Thoracic aorta (tissue), 2 donors: ENCODE results near the gene SHE. TPM values are rescaled to one million over a fixed set of nuclear protein-coding genes. Genes with fewer than 3 reads are reported as not detected.
A peak's percentile ranks its signal among the peaks of the same experiment; 100 is the strongest.

Experiments
- ATAC-seq: fragments of 150-250 bp; one replicate; pipeline ENCODE4 v1.8.0; 2017; ENCODE audit warnings: low read depth; ENCODE audit not compliant: insufficient number of reproducible peaks, low FRiP score
- DNase-seq: peaks from one replicate; pipeline ENCODE4 v3.0.0-alpha.2; 2020; ENCODE audit warnings: low spot score
- H3K27ac ChIP-seq, 2 donors: fragments of 200-600 bp; sonication (generic); 1 replicate in 1 of 2; 2 replicates in 1 of 2; pipeline ENCODE4 v1.5.1; 2016; ENCODE audit warnings: mild to moderate bottlenecking in 2 of 2, moderate library complexity in 2 of 2
- H3K27me3 ChIP-seq: fragments of 200-600 bp; sonication (generic); replicated peaks from 2 replicates; pipeline ENCODE4 v1.6.0; 2016; ENCODE audit warnings: mild to moderate bottlenecking; ENCODE audit not compliant: insufficient read depth
- H3K36me3 ChIP-seq: fragments of 200-600 bp; sonication (generic); one replicate; pipeline ENCODE4 v1.5.1; 2016
- H3K4me1 ChIP-seq, 2 donors: fragments of 200-600 bp; sonication (generic); 1 replicate in 1 of 2; 2 replicates in 1 of 2; pipeline versions ENCODE4 v1.5.1 to v1.6.0; 2016; ENCODE audit warnings: low read depth in 2 of 2, mild to moderate bottlenecking in 1 of 2; ENCODE audit not compliant: control insufficient read depth in 1 of 2
- H3K4me3 ChIP-seq: fragments of 200-600 bp; sonication (generic); 2 replicates; pipeline ENCODE4 v1.5.1; 2016; ENCODE audit warnings: mild to moderate bottlenecking
- H3K9me3 ChIP-seq: fragments of 200-600 bp; sonication (generic); 2 replicates; pipeline ENCODE4 v1.5.1; 2016
- CTCF ChIP-seq: fragments of 200-600 bp; sonication (generic); IDR thresholded peaks from one replicate; pipeline ENCODE4 v1.5.1; 2019; ENCODE audit warnings: antibody characterized with exemption
- total RNA-seq, 2 donors: library from RNA; depleted of rRNA; stranded (reverse); fragments of >200 nt; gene quantifications; one replicate each; pipeline versions ENCODE4 v1.1.0 to v1.2.3, GENCODE V29; 2016

The SHE gene
- total RNA-seq, 2 donors from 2014 or later: 6.1 to 15.2 TPM

- Histone ChIP-seq H3K27ac (no peak overlapping the region), H3K36me3 (no peaks in the 10 kb centered on the region), H3K27me3 (peaks cover 25% of the 10 kb centered on the region), H3K4me1 (peaks cover 3 to 9% of the 10 kb centered on the region in 2 donors), H3K9me3 (no peaks in the 10 kb centered on the region), H3K4me3 (peak overlapping the region; percentile 67)
- TF ChIP-seq CTCF: no peak
- DNase-seq (no peak), ATAC-seq (no peak)
These were observed 668 bp downstream of the SHE start for GRCh38 chr1:154501423-154502065.

GRCh38 chr1:154500533-154500932, 1.7 kb downstream of the SHE start:
- DNase-seq (no peak), ATAC-seq (no peak)
- no peak for TF ChIP-seq CTCF
- Histone ChIP-seq H3K36me3 (no peaks in the 10 kb centered on the region), H3K4me3 (peak overlapping the region; percentile 67), H3K9me3 (no peaks in the 10 kb centered on the region), H3K27me3 (peaks cover 25% of the 10 kb centered on the region), H3K4me1 (peaks cover 3 to 9% of the 10 kb centered on the region in 2 donors), H3K27ac (no peak overlapping the region)

GRCh38 chr1:154499446-154499845, 2.8 kb downstream of the SHE start:
- Histone ChIP-seq H3K27me3 (peaks cover 25% of the 10 kb centered on the region), H3K27ac (no peak overlapping the region), H3K4me3 (peak overlapping the region; percentile 1), H3K4me1 (peaks cover 3 to 9% of the 10 kb centered on the region in 2 donors), H3K9me3 (no peaks in the 10 kb centered on the region), H3K36me3 (no peaks in the 10 kb centered on the region)
- DNase-seq (no peak), ATAC-seq (no peak)
- TF ChIP-seq CTCF: no peak

- Histone ChIP-seq H3K9me3 (no peaks in the 10 kb centered on the region), H3K4me3 (no peak overlapping the region), H3K27ac (no peak overlapping the region), H3K27me3 (peaks cover 24% of the 10 kb centered on the region), H3K36me3 (no peaks in the 10 kb centered on the region), H3K4me1 (peaks cover 3 to 9% of the 10 kb centered on the region in 2 donors)
- TF ChIP-seq CTCF: no peak
- DNase-seq (no peak), ATAC-seq (no peak)
These were observed 5.0 kb downstream of the SHE start for GRCh38 chr1:154497026-154497806.

GRCh38 chr1:154496383-154496782, 5.8 kb downstream of the SHE start:
- ATAC-seq: no peak
- H3K27ac ChIP-seq: no peak overlapping the region
- TF ChIP-seq CTCF: no peak
- H3K4me3 ChIP-seq: no peak overlapping the region
- H3K27me3 ChIP-seq: peaks cover 15% of the 10 kb centered on the region
- H3K36me3 ChIP-seq: no peaks in the 10 kb centered on the region
- H3K4me1 ChIP-seq: peaks cover under 1 to 3% of the 10 kb centered on the region in 2 donors
- DNase-seq: no peak
- H3K9me3 ChIP-seq: no peaks in the 10 kb centered on the region
